Measurements from ENCODE around the gene TMEM82.

GRCh38 chr1:15727424-15727823 lies 14.9 kb upstream of the TMEM82 start:
- TF ChIP-seq CTCF (conservative IDR thresholded peaks at IDR 0.05; ENCODE audit: low read depth in 2 of 2) (no peak), POLR2AphosphoS5 (IDR thresholded peaks at IDR 0.05; ENCODE audit: low read depth) (no peak), EZH2phosphoT487 (IDR thresholded peaks at IDR 0.05; ENCODE audit: unreplicated experiment) (no peak), EZH2 (IDR thresholded peaks at IDR 0.05; ENCODE audit: low read depth, unreplicated experiment) (no peak), NANOG (IDR thresholded peaks at IDR 0.05; ENCODE audit: borderline replicate concordance) (no peak), ETS1 (IDR thresholded peaks at IDR 0.05) (no peak), CREB1 (CRISPR knock-in tag; IDR thresholded peaks at IDR 0.05; ENCODE audit: low read depth) (no peak), REST (IDR thresholded peaks at IDR 0.05; ENCODE audit: unreplicated experiment) (no peak), ZNF331 (CRISPR knock-in tag; IDR thresholded peaks at IDR 0.05; ENCODE audit: low read depth) (no peak), JUNB (IDR thresholded peaks at IDR 0.05; ENCODE audit: unreplicated experiment) (no peak)

Measured in GM23338 (cell line).